Activated CD8-positive, alpha-beta memory T cell treated with anti-CD3 and anti-CD28 coated beads for 24 hours (primary cell): ENCODE data around the gene PRXL2B.

Experiments used
- DNase-seq: peaks from one replicate; pipeline ENCODE4 v3.0.0-alpha.2; 2020

PRXL2B gene

GRCh38 chr1:2602866-2603520 lies 16.4 kb downstream of the PRXL2B start:
- DNase-seq = no peak

- DNase-seq = no peak
Observed at GRCh38 chr1:2603521-2604155, 17.1 kb downstream of the PRXL2B start.

DNA sequence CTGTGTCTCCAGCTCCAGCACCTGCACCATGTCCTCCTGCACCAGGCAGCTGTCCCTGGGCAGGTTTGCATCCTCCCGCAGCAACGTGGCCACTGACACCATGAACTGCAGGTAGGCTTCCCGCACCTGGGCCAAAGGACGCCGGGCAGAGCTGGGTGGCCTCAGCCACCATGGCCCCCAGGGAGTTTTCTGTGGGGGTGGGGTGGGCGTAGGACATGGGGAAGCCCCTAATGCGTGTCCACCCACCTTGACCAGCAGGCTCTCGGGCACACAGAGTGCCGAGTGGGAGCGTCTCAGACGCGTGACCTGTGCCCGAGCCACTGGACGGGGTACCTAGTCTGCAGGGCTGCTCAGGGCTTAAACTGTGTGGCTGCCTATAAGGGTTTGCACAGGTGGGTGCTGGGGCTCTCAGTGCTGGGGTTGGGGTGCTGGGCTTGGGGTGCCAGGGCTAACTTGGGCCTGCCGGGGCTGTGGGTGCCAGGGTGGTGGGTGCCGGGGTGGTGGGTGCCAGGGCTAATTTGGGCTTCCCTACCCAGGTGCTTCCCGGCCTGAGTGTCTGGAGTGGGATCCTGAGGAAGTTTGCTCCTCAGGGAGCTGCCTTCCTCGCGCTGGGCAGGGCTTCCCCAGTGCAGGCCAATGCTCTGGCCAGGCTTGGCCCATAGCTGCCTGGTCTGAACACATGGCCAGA lies 17.7 kb downstream of the PRXL2B start:
- DNase-seq = no peak

DNA sequence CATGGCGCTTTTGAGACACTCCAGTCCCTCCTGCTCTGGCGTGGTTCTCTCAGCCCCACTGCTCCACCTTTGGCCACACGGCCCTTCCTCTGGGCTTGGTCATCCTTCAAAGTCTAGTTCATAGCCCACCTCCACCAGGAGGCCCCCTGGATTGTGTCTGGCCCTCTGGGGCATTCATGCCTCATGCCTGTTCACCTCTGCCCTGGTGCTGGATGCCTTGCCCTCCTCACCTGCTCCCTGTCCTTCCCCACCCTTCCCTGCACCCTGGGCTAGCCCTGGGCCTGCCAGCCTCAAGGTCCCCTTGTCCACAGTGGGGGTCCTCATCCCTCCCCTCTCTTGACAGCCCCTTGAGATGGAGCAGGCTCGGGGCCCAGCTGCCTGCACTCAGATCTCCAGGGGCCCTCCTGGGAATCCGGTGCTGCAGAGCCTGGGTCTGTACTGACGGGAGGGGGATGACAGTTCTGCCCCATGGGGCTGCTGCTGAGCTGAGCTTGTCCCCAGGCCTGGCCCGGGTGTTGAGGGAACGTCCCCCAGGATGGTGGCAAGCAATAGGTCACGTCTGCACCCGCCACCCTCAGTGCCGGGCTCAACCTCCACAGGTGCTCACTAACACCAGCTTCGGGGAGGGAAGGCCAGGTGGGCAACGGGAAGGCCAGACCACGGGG lies 18.4 kb downstream of the PRXL2B start:
- no peak for DNase-seq

DNA sequence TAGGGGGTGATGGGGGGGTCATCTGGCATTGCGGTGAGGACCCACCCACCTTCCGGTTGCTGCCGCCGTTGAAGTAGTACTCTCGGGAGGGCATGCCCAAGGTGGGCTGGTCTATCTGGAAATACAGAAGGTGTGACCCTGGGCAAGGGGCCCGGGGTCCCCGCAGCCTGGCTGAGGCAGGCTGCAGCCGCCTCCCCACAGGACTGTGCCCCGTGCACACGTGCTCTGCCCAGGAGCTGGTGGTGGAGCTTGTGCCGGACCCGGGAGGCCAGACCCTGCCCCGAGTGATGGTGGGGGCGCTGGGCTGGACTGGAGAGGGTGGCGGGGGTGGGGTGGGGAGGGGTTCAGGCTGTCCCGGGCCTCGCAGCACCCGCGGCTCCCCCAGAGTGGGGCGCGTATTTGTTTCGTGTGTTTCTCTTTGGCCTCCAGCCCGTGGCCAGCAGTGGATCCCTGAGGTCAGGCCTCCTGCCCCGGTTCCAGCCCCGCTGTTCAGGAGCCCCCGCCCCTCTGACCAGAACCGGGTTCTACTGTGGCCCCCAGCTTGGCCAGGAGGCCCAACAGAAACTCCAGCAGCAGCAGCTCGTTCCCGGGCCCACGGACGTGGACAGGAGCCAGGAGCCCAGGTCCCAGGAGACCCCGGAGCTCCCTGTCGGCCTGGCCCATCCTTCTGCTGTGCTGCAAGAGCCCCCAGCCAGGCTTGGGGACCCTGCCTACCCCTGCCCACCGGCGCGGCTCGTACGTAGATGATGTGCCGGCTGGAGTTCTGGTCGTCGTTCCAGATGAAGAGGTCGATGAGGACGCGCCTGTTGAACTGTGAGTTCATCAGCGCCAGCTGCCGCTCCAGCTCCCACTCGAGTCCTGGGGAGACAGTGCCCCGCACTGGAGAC lies 19.2 kb downstream of the PRXL2B start:
- DNase-seq = no peak

DNA sequence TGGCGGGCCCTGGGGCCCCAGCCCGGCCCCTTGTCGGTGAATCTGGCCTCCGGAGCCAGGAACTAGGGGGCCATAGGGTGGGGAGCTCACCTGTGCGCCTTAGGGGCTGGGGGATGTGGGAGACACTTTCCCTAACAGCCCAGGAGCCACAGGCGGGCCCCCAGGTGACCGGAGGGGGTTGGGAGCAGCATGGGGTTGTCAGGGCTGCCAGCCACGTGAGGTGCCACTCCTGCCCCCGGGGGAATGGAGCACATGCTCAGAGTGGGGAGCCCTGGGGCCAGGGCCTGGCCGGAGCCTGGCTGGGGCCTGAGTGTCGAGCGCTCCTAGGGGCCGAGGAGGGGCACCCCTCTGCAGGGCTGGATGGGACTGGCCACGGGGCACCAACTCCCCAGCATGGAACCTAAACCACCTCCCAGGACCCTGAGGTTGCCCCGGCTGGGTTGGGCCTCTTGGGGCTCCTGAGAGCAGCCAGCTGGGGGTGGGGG lies 19.9 kb downstream of the PRXL2B start:
- DNase-seq = no peak

- no peak for DNase-seq
Observed at GRCh38 chr1:2606881-2607621, 20.5 kb downstream of the PRXL2B start.

GRCh38 chr1:2607641-2608091 lies 21.1 kb downstream of the PRXL2B start:
- no peak for DNase-seq

GRCh38 chr1:2609319-2610035 lies 22.9 kb downstream of the PRXL2B start:
- no peak for DNase-seq

DNA sequence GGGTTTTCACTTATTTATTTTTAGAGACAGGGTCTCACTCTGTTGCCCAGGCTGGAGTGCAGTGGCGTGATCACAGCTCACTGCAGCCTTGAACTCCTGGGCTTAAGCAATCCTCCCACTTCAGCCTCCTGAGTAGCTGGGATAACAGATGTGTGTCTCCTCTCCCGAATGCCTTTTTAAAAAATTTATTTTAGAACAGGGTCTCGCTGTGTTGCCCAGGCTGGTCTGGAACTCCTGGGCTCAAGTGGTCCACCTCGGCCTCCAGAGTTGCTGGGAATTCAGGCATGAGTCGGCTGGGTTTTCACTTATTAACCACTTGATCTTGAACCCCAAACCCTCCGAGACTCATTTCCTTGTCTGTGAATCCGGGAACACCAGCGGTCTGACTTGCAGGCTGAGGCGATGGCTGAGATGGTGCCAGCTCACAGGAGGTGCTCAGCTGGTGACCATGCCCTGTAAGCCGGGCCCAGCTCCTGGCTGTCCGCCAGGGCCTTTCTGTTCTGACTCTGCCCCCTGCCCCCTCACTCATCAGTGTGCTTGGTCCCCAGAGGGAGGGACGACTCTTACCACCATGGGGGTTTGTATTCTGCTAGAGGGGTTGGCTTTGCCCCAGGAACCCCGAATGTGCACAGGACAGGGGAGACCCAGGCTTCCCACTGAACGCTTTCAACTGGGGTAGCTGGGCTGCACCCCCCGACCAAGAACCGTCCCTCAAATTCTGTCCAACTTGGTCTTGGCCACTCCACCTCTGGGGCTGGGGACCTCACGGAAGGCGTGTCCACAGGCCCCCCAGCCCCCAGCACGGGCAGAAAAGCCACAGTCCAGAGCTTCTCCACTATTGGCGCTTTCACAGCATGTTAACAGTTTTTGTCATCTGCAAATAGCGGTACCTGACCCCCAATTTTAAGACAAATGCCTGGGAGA lies 23.7 kb downstream of the PRXL2B start:
- DNase-seq = no peak

DNA sequence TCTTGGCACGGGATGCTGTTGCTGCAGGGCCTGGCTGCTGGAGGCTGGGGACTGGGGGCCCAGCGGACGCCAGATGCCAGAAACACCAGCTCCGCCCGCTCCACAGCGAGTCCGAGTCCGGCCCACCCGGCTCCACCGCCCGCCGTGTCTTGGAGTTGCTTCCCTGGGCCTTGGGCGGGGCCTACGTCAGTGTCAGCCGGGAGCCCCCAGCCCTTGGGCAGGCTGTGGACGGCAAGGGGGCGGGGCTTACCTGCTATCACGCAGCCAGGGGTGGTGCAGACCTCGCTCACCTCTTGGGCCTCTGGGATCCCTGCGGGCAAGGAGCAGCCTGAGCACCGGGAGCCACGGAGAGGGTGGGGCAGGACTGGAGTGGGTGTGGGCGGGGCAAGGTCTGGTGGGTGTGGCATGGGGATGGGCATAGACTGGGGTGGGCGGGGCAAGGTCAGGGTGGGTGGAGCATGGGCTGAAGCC lies 24.5 kb downstream of the PRXL2B start:
- no peak for DNase-seq

- no peak for DNase-seq
Observed at GRCh38 chr1:2611621-2612437, 25.3 kb downstream of the PRXL2B start.

DNA sequence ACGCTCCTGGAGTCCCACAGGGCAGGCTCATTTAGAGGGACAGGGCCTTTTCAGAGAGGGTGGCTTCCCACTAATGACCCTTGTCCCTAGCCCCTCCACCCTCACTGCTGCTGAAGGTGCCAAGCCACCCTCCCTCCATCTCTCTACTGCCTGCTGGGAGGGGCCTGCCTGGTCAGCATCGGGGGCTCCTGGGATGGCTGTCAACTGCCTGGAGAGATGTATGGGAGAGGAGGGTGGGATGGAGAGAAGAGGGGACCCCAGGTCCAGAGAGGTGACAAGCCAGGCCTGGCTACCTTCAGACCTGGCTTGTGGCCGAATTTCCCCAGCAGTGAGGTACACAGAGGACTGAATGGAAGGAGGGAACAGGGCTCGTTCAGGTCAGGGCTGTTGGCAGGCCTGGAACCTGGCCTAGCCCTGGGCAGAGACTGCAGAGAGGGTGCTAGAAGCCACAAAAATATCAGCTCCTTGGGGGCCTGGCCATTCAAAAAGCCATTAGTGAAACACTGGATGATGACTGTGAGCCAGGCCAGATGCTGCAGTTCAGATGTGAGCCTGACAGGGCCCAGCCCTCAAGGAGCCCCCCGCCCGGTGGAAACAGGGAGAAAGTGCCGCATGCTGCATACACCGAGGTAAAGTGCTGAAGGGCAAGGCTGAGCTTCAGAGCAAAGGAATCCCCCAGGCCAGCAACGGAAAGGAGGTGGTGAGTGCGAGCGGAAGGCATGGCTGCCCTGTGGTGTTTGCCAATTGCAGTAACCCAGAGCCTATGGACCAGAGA lies 26.2 kb downstream of the PRXL2B start:
- no peak for DNase-seq

- no peak for DNase-seq
Observed at GRCh38 chr1:2614145-2614544, 27.6 kb downstream of the PRXL2B start.

- DNase-seq = no peak
Observed at GRCh38 chr1:2617971-2618470, 31.4 kb downstream of the PRXL2B start.

GRCh38 chr1:2623571-2624337 lies 37.2 kb downstream of the PRXL2B start:
- DNase-seq = peak; percentile 53

GRCh38 chr1:2624735-2625300 lies 38.2 kb downstream of the PRXL2B start:
- DNase-seq = no peak
